ENCODE measurements around the gene OR6X1. TPM values are rescaled to one million over a fixed set of nuclear protein-coding genes. Genes with fewer than 3 reads are reported as not detected.

The OR6X1 gene
- total RNA-seq, 1 experiment from 2014 or later, result not detected

DNA sequence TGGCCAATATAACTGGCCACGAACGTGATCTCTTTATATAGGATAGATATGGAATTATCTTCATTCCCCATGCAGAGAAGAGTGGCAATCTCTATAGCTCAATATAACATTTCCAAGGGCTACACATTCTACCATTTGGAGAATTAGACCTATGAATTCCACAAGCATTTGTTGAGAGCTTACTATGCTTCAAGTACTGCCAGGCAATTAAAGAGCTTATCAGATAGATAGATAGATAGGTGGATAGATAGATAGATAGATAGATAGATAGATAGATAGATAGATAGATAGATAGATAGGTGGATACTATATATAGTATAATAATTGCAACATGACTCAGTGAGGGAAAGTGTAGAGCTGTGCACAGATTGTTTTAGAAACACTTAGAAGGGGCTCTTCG is 1.5 kb upstream of the OR6X1 start:
- H3K27ac Mint-ChIP-seq, result no peak overlapping the region
- ChIA-PET POLR2A (no interaction called here), CTCF (interaction anchor here (2.2 kb wide), 1 partner anchor 48 kb away, joined by 7 read pairs; no protein-coding TSS in a partner anchor)
- peaks cover 14% of the 10 kb centered on the region for H3K36me3 Mint-ChIP-seq
- TF ChIP-seq, protein P1, sequence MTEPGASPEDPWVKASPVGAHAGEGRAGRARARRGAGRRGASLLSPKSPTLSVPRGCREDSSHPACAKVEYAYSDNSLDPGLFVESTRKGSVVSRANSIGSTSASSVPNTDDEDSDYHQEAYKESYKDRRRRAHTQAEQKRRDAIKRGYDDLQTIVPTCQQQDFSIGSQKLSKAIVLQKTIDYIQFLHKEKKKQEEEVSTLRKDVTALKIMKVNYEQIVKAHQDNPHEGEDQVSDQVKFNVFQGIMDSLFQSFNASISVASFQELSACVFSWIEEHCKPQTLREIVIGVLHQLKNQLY (CRISPR knock-in tag; IDR thresholded peaks at IDR 0.05), result no peak
- peaks cover 15% of the 10 kb centered on the region for H3K9me3 Mint-ChIP-seq
- no peak for ATAC-seq
- H3K27me3 Mint-ChIP-seq (ENCODE audit: low read depth), result no peaks in the 10 kb centered on the region
- no peak for DNase-seq (ENCODE audit: low spot score)
- peaks cover 32% of the 10 kb centered on the region for H3K4me1 Mint-ChIP-seq
- H3K4me3 Mint-ChIP-seq, result no peak overlapping the region

GRCh38 chr11:123755344-123755743 is 1.0 kb upstream of the OR6X1 start:
- CTCF ChIA-PET, result interaction anchor here (2.2 kb wide), 1 partner anchor 48 kb away, joined by 7 read pairs; no protein-coding TSS in a partner anchor
- Mint-ChIP-seq H3K4me3 (no peak overlapping the region), H3K27ac (no peak overlapping the region)

DNA sequence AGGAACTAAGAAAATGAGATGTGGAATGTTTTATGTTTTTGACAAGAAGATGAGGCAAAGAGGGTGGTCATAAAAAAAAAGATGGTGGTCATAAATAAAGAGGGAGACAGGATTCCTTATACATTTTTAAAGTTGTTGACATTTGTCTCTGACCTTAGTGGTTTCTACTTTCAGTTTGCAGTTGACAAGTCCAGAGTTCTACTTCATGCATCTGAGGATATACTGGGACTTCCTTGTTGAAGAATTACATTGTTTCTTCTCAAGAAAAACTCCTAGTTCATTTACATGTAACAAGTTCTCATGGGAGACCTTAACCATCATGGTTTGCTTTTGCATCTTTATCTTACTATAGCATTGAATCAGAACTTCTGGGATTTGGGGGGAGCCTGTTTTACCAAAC is 1.2 kb downstream of the OR6X1 start:
- ChIA-PET POLR2A (no interaction called here), CTCF (no interaction called here)
- TF ChIP-seq ELF4 (CRISPR knock-in tag; IDR thresholded peaks at IDR 0.05; ENCODE audit: low read depth) (no peak), SOX15 (CRISPR knock-in tag; IDR thresholded peaks at IDR 0.05) (no peak)
- DNase-seq (ENCODE audit: low spot score) (no peak), ATAC-seq (no peak)
- Mint-ChIP-seq H3K27me3 (ENCODE audit: low read depth) (no peaks in the 10 kb centered on the region), H3K4me3 (no peak overlapping the region), H3K36me3 (peaks cover 30% of the 10 kb centered on the region), H3K4me1 (peaks cover 33% of the 10 kb centered on the region), H3K9me3 (peaks cover 34% of the 10 kb centered on the region), H3K27ac (no peak overlapping the region)

More at GRCh38 chr11:123755344-123755743, 1.0 kb upstream of the OR6X1 start:
- Mint-ChIP-seq H3K27me3 (ENCODE audit: low read depth) (no peaks in the 10 kb centered on the region), H3K9me3 (peaks cover 15% of the 10 kb centered on the region), H3K36me3 (peaks cover 12% of the 10 kb centered on the region), H3K4me1 (peaks cover 33% of the 10 kb centered on the region)
- ATAC-seq, result no peak
- POLR2A ChIA-PET, result no interaction called here
- DNase-seq (ENCODE audit: low spot score), result no peak
- TF ChIP-seq TEAD4 (CRISPR knock-in tag; IDR thresholded peaks at IDR 0.05) (no peak), PRRX2 (CRISPR knock-in tag; IDR thresholded peaks at IDR 0.05) (no peak), AR (CRISPR knock-in tag; IDR thresholded peaks at IDR 0.05) (no peak), ZNF138 (CRISPR knock-in tag; conservative IDR thresholded peaks at IDR 0.05) (no peak), FOXJ3 (CRISPR knock-in tag; IDR thresholded peaks at IDR 0.05; ENCODE audit: borderline replicate concordance) (no peak), ZNF121 (CRISPR knock-in tag; IDR thresholded peaks at IDR 0.05) (no peak)
- TF ChIP-seq, protein P2, sequence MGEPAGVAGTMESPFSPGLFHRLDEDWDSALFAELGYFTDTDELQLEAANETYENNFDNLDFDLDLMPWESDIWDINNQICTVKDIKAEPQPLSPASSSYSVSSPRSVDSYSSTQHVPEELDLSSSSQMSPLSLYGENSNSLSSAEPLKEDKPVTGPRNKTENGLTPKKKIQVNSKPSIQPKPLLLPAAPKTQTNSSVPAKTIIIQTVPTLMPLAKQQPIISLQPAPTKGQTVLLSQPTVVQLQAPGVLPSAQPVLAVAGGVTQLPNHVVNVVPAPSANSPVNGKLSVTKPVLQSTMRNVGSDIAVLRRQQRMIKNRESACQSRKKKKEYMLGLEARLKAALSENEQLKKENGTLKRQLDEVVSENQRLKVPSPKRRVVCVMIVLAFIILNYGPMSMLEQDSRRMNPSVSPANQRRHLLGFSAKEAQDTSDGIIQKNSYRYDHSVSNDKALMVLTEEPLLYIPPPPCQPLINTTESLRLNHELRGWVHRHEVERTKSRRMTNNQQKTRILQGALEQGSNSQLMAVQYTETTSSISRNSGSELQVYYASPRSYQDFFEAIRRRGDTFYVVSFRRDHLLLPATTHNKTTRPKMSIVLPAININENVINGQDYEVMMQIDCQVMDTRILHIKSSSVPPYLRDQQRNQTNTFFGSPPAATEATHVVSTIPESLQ (CRISPR knock-in tag; IDR thresholded peaks at IDR 0.05), result no peak
- TF ChIP-seq, protein P3, sequence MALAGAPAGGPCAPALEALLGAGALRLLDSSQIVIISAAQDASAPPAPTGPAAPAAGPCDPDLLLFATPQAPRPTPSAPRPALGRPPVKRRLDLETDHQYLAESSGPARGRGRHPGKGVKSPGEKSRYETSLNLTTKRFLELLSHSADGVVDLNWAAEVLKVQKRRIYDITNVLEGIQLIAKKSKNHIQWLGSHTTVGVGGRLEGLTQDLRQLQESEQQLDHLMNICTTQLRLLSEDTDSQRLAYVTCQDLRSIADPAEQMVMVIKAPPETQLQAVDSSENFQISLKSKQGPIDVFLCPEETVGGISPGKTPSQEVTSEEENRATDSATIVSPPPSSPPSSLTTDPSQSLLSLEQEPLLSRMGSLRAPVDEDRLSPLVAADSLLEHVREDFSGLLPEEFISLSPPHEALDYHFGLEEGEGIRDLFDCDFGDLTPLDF (CRISPR knock-in tag; IDR thresholded peaks at IDR 0.05), result no peak

DNA sequence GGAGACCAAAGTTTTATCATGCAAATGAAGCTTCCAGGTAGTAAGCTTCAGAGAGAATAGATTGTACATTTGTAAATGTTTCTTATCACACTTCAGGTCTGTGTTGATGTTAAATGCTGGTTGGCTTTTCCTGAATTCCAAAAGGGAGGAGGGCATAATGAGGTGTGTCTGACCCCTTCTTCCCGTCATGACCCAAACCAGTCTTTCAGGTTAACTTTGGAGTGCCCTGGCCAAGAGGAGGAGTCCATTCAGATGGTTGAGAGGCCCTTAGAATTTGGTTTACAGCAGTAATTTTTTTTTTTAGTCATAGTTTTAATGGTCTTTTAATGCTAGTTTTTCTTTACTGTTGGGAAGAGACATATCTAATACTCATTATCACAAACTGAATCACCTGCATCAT is 2.5 kb downstream of the OR6X1 start:
- H3K27ac Mint-ChIP-seq, result no peak overlapping the region
- peaks cover 41% of the 10 kb centered on the region for H3K4me1 Mint-ChIP-seq
- DNase-seq (ENCODE audit: low spot score), result no peak
- TF ChIP-seq SMAD3 (CRISPR knock-in tag; IDR thresholded peaks at IDR 0.05; ENCODE audit: borderline replicate concordance), result no peak
- no peak for TF ChIP-seq AR (CRISPR knock-in tag; IDR thresholded peaks at IDR 0.05)
- TF ChIP-seq CREB1 (CRISPR knock-in tag; IDR thresholded peaks at IDR 0.05), result no peak
- no peak for TF ChIP-seq TP53 (CRISPR knock-in tag; IDR thresholded peaks at IDR 0.05)
- TF ChIP-seq ARID4B (CRISPR knock-in tag; IDR thresholded peaks at IDR 0.05; ENCODE audit: borderline replicate concordance), result no peak

More for the DNA sequence above, 2.5 kb downstream of the OR6X1 start:
- H3K4me3 Mint-ChIP-seq, result no peak overlapping the region
- ChIA-PET CTCF (no interaction called here), POLR2A (no interaction called here)
- H3K9me3 Mint-ChIP-seq, result peaks cover 42% of the 10 kb centered on the region
- no peaks in the 10 kb centered on the region for H3K27me3 Mint-ChIP-seq (ENCODE audit: low read depth)
- no peak for ATAC-seq
- H3K36me3 Mint-ChIP-seq, result peaks cover 38% of the 10 kb centered on the region
